HEK293T (cell line): ENCODE results near the gene WIPF2.

Experiments used
- ELF4 ChIP-seq: fragments of 450-650 bp; IDR thresholded peaks from 2 replicates; pipeline ENCODE4 v1.6.1; 2017; ENCODE audit warnings: antibody characterized with exemption
- FOXA1 ChIP-seq: fragments of 450-650 bp; IDR thresholded peaks from 2 replicates; pipeline ENCODE4 v1.6.1; 2016; ENCODE audit warnings: mild to moderate bottlenecking
- FOXM1 ChIP-seq: fragments of 450-650 bp; IDR thresholded peaks from 2 replicates; pipeline ENCODE4 v1.6.1; 2017; ENCODE audit warnings: mild to moderate bottlenecking, borderline replicate concordance
- LEF1 ChIP-seq: fragments of 450-650 bp; IDR thresholded peaks from 2 replicates; pipeline ENCODE4 v1.6.1; 2017; ENCODE audit warnings: mild to moderate bottlenecking, borderline replicate concordance
- NFRKB ChIP-seq: fragments of 450-650 bp; IDR thresholded peaks from 2 replicates; pipeline ENCODE4 v1.6.1; 2016; ENCODE audit warnings: mild to moderate bottlenecking, moderate library complexity
- SP1 ChIP-seq: fragments of 450-650 bp; IDR thresholded peaks from 2 replicates; pipeline ENCODE4 v1.6.1; 2017
- SUZ12 ChIP-seq: fragments of 450-650 bp; IDR thresholded peaks from 2 replicates; pipeline ENCODE4 v1.6.1; 2016; ENCODE audit warnings: mild to moderate bottlenecking
- TARDBP ChIP-seq: fragments of 450-650 bp; IDR thresholded peaks from 2 replicates; pipeline ENCODE4 v1.6.1; 2016

- TF ChIP-seq LEF1 = no peak
- TF ChIP-seq SUZ12 = no peak
- no peak for TF ChIP-seq TARDBP
- TF ChIP-seq ELF4 = no peak
- TF ChIP-seq NFRKB = no peak
- no peak for TF ChIP-seq FOXA1
- TF ChIP-seq SP1 = no peak
- TF ChIP-seq FOXM1 = no peak
Measured at GRCh38 chr17:40310882-40311391, 91.8 kb downstream of the WIPF2 start.
